Activated CD8-positive, alpha-beta memory T cell treated with anti-CD3 and anti-CD28 coated beads, Interleukin-2, amount 50 U/mL, for 4 hours (primary cell): ENCODE results near the gene ATP8A2.
A peak's percentile ranks its signal among the peaks of the same experiment; 100 is the strongest.

Experiments
- DNase-seq: peaks from one replicate; pipeline ENCODE4 v3.0.0-alpha.2; 2020

The ATP8A2 gene

GRCh38 chr13:25649001-25649633 lies 277.3 kb downstream of the ATP8A2 start:
- no peak for DNase-seq

- no peak for DNase-seq
Observed at GRCh38 chr13:25652764-25653163, 281.0 kb downstream of the ATP8A2 start.

- no peak for DNase-seq
Observed at GRCh38 chr13:25654322-25654721, 282.5 kb downstream of the ATP8A2 start.

- no peak for DNase-seq
Observed at GRCh38 chr13:25657157-25657556, 285.4 kb downstream of the ATP8A2 start.

GRCh38 chr13:25659091-25659795 lies 287.5 kb downstream of the ATP8A2 start:
- DNase-seq = no peak

- DNase-seq = no peak
Observed at GRCh38 chr13:25660996-25661395, 289.2 kb downstream of the ATP8A2 start.

GRCh38 chr13:25662516-25662915 lies 290.7 kb downstream of the ATP8A2 start:
- DNase-seq = no peak

GRCh38 chr13:25668345-25668744 lies 296.6 kb downstream of the ATP8A2 start:
- DNase-seq = no peak

GRCh38 chr13:25673711-25674110 lies 301.9 kb downstream of the ATP8A2 start:
- DNase-seq = no peak

- no peak for DNase-seq
Observed at GRCh38 chr13:25674371-25674770, 302.6 kb downstream of the ATP8A2 start.

- no peak for DNase-seq
Observed at GRCh38 chr13:25675060-25675459, 303.3 kb downstream of the ATP8A2 start.

- no peak for DNase-seq
Observed at GRCh38 chr13:25677956-25678355, 306.2 kb downstream of the ATP8A2 start.

- DNase-seq = peak; percentile 15
Observed at GRCh38 chr13:25678398-25678797, 306.6 kb downstream of the ATP8A2 start.

- no peak for DNase-seq
Observed at GRCh38 chr13:25679159-25679558, 307.4 kb downstream of the ATP8A2 start.

GRCh38 chr13:25679936-25680335 lies 308.2 kb downstream of the ATP8A2 start:
- no peak for DNase-seq

GRCh38 chr13:25682276-25682675 lies 310.5 kb downstream of the ATP8A2 start:
- no peak for DNase-seq

- DNase-seq = no peak
Observed at GRCh38 chr13:25683056-25683455, 311.3 kb downstream of the ATP8A2 start.

GRCh38 chr13:25683662-25684370 lies 312.0 kb downstream of the ATP8A2 start:
- no peak for DNase-seq

GRCh38 chr13:25684491-25684890 lies 312.7 kb downstream of the ATP8A2 start:
- DNase-seq = no peak

GRCh38 chr13:25686831-25687470 lies 315.2 kb downstream of the ATP8A2 start:
- DNase-seq = no peak

GRCh38 chr13:25687471-25688225 lies 315.9 kb downstream of the ATP8A2 start:
- DNase-seq = no peak

- DNase-seq = no peak
Observed at GRCh38 chr13:25688536-25688935, 316.8 kb downstream of the ATP8A2 start.

- no peak for DNase-seq
Observed at GRCh38 chr13:25689539-25689938, 317.8 kb downstream of the ATP8A2 start.
